Stimulated activated CD4-positive, alpha-beta T cell treated with anti-CD3 and anti-CD28 coated beads, Interleukin-2, amount 100 ng/mL, for 48 hours (primary cell): ENCODE results near the gene RPL37A.

ENCODE experiments used
- DNase-seq, 2 donors: peaks; one replicate each; pipeline ENCODE4 v3.0.0-alpha.2; 2020

RPL37A gene

GRCh38 chr2:216491793-216492596 is 6.6 kb upstream of the RPL37A start:
- no peak for DNase-seq

- no peak for DNase-seq
These were observed 5.9 kb upstream of the RPL37A start for GRCh38 chr2:216492597-216493333.

GRCh38 chr2:216493334-216493685 is 5.3 kb upstream of the RPL37A start:
- no peak for DNase-seq

- DNase-seq = no peak
These were observed 3.0 kb upstream of the RPL37A start for GRCh38 chr2:216495656-216496055.

- no peak for DNase-seq
These were observed 1.1 kb upstream of the RPL37A start for GRCh38 chr2:216497382-216498069.

GRCh38 chr2:216498070-216498378 is 620 bp upstream of the RPL37A start:
- DNase-seq = no peak

- DNase-seq = no peak
These were observed 1.1 kb downstream of the RPL37A start for GRCh38 chr2:216499641-216500218.

- no peak for DNase-seq
These were observed 1.9 kb downstream of the RPL37A start for GRCh38 chr2:216500572-216500971.

GRCh38 chr2:216501854-216502253 is 3.2 kb downstream of the RPL37A start:
- DNase-seq = no peak

- no peak for DNase-seq
These were observed 3.9 kb downstream of the RPL37A start for GRCh38 chr2:216502381-216503158.

GRCh38 chr2:216503159-216503629 is 4.5 kb downstream of the RPL37A start:
- DNase-seq = no peak

- DNase-seq = no peak
These were observed 5.2 kb downstream of the RPL37A start for GRCh38 chr2:216503697-216504375.

GRCh38 chr2:216504376-216504762 is 5.7 kb downstream of the RPL37A start:
- no peak for DNase-seq

- no peak for DNase-seq
These were observed 6.8 kb downstream of the RPL37A start for GRCh38 chr2:216505133-216506106.

GRCh38 chr2:216507220-216508160 is 8.8 kb downstream of the RPL37A start:
- no peak for DNase-seq

- no peak for DNase-seq
These were observed 9.6 kb downstream of the RPL37A start for GRCh38 chr2:216508229-216508628.

- DNase-seq = no peak
These were observed 18.2 kb downstream of the RPL37A start for GRCh38 chr2:216516730-216517350.

GRCh38 chr2:216517447-216518225 is 19.0 kb downstream of the RPL37A start:
- no peak for DNase-seq
